Mucosa of rectum (tissue), 2 donors: ENCODE measurements around the gene DNAH8.

Source experiments
- H3K27ac ChIP-seq, 2 donors: one replicate each; pipeline ENCODE4 v1.7.0; 2013; ENCODE audit warnings: inconsistent platforms in 2 of 2, low read depth in 2 of 2, low read length in 2 of 2
- H3K27me3 ChIP-seq, 2 donors: one replicate each; pipeline ENCODE4 v1.7.0; 2013; ENCODE audit warnings: low read length in 2 of 2; ENCODE audit not compliant: control insufficient read depth in 2 of 2, insufficient read depth in 2 of 2
- H3K36me3 ChIP-seq, 2 donors: one replicate each; pipeline ENCODE4 v1.7.0; 2013; ENCODE audit warnings: low read length in 2 of 2; ENCODE audit not compliant: control insufficient read depth in 2 of 2, insufficient read depth in 2 of 2
- H3K4me1 ChIP-seq, 2 donors: one replicate each; pipeline ENCODE4 v1.7.0; 2013; ENCODE audit warnings: low read length in 2 of 2, mild to moderate bottlenecking in 1 of 2; ENCODE audit not compliant: control insufficient read depth in 2 of 2, insufficient read depth in 2 of 2
- H3K4me3 ChIP-seq, 2 donors: one replicate each; pipeline ENCODE4 v1.7.0; 2013; ENCODE audit warnings: low read length in 2 of 2
- H3K9ac ChIP-seq, 2 donors: one replicate each; pipeline ENCODE4 v1.7.0; 2013; ENCODE audit warnings: low read length in 2 of 2, low read depth in 1 of 2, mild to moderate bottlenecking in 1 of 2
- H3K9me3 ChIP-seq, 2 donors: one replicate each; pipeline ENCODE4 v1.7.0; 2013; ENCODE audit warnings: low read length in 2 of 2; ENCODE audit not compliant: control insufficient read depth in 2 of 2
- donor health status: healthy.
- donor health status: Normal muscosa, but diverticular disease.

DNAH8 gene, protein sequence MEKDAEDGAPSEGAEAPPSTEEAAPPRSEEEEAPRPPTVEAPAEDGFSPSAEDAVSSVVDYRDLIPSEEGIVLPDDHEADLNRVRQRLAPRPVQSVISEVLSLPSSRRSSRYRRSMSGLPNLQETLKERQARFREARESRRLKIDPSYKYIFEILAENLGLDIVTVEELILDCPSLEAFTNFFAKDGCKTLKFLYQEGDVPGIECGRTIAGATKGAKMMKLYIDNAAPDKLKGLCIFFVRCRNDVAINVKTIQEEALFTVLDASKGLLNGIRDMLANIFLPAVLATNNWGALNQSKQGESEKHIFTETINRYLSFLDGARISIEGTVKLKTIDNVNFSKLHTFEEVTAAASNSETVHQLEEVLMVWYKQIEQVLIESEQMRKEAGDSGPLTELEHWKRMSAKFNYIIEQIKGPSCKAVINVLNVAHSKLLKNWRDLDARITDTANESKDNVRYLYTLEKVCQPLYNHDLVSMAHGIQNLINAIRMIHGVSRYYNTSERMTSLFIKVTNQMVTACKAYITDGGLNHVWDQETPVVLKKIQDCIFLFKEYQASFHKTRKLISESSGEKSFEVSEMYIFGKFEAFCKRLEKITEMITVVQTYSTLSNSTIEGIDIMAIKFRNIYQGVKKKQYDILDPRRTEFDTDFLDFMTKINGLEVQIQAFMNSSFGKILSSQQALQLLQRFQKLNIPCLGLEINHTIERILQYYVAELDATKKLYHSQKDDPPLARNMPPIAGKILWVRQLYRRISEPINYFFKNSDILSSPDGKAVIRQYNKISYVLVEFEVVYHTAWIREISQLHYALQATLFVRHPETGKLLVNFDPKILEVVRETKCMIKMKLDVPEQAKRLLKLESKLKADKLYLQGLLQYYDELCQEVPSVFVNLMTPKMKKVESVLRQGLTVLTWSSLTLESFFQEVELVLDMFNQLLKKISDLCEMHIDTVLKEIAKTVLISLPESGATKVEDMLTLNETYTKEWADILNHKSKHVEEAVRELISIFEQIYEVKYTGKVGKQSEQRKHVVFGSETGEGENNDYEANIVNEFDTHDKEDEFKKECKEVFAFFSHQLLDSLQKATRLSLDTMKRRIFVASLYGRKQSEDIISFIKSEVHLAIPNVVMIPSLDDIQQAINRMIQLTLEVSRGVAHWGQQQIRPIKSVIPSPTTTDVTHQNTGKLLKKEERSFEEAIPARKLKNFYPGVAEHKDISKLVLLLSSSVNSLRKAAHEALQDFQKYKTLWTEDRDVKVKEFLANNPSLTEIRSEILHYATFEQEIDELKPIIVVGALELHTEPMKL (N-terminal part only)

DNA sequence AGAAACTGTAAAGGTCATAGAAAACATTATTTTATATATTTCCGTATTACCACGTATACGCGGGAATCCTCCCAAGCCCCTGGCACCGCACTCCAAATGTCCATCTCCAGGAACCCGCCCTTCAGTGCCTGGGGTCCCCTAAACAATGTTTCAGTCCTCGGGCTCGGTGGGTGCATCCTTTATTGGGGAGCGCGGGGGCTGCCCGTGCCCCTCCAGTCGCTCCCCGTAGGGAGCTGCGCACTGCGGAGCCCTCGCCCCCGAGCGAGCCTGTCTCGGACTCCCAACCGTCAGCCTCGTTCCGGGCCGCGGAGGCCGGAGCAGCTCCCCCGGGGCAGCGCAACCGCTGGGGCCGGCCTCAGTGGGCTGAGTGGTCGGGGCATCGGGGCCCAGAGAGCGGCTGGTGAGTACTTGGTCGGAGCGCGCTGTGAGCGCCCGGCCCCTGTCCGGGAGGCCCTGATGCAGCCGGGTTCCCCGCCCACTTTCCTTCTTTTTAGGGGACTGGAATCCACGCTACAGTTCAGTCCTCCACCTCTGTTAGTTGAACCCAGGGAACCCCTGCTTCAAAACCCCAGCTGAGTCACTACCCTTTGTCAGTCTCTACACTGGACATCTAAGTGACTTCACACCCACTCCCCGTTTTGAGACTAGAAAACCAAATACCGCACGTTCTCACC lies at the start of gene DNAH8:
Gene DNAH8, plus strand, starts transcription at position 296 of the 674 bp plus-strand sequence. CDS start 7,499 bp downstream, outside the sequence.
- Histone ChIP-seq H3K9me3 (peaks cover 0 to 2% of the 10 kb centered on the region in 2 donors), H3K9ac (no peak within 1 kb of the TSS), H3K27me3 (peaks cover 4 to 14% of the 10 kb centered on the region in 2 donors), H3K36me3 (no peaks in the 10 kb centered on the region), H3K27ac (no peak within 1 kb of the TSS), H3K4me3 (peak within 1 kb of the TSS in 1 of 2 donors; percentile 3), H3K4me1 (no peaks in the 10 kb centered on the region)

DNA sequence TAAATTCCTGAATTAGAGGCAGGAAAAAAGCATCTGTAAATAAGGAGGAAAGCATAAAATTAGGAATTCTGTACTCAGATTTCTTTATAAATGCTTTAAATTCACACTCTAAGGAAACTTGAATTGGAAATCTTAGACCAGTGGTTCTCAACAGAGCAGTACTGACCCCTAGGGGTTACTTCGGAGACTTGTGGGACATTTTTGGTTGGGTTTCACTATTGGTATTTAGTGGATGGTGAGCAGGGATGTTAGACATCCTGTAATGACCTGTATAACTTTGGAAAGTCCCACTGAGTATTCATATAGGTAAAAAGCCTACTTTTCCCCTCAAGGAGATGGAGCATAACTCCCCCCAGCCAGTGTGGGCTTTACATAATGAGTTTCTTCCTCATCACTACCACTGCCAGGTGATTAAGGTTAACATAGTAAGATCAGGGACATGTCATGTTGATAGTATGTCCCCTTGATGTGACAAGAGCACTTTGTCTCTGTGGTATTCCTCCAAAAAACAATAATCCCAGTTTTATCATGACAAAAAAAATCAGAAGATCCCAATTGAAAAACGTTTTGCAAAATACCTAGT lies 43.1 kb upstream of the DNAH8 start:
- Histone ChIP-seq H3K4me3 (no peak overlapping the region), H3K27ac (no peak overlapping the region)

DNA sequence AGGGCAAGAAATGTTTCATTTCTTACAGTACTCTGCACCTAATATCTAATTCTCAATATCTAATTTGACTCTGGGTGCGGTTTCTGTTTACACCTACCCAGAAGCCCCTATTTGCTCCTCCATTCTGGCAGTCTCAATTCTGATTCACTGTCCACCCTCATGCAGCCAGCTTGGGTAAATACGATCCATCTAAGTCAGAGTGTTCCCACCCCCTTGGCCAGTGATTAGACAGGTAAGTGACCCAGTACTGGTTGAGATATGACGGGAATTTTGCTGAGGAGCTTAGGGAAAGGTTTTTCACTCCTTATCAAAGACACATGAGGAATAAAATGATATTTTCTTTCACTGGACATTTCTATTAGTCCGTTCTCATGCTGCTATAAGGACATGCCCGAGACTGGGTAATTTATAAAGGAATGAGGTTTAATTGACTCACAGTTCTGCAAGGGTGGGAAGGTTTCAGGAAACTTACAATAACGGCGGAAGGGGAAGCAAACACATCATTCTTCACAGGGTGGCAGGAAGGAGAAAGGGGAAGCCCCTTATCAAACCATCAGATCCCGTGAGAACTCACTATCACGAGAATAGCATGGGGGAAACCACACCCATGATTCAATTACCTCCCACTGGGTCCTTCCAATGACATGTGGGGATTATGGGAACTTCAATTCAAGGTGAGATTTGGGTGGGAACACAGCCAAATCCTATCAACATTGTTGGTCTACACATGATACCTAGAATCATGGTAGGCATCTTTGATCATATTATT lies 41.5 kb upstream of the DNAH8 start:
- H3K27ac ChIP-seq = no peak overlapping the region
- H3K4me3 ChIP-seq = no peak overlapping the region
- no peaks in the 10 kb centered on the region for H3K4me1 ChIP-seq
- no peaks in the 10 kb centered on the region for H3K9me3 ChIP-seq
- peaks cover 8 to 11% of the 10 kb centered on the region in 2 donors for H3K36me3 ChIP-seq
- H3K27me3 ChIP-seq = no peaks in the 10 kb centered on the region
- no peak overlapping the region for H3K9ac ChIP-seq

More for the DNA sequence above, 43.1 kb upstream of the DNAH8 start:
- Histone ChIP-seq H3K9me3 (no peaks in the 10 kb centered on the region), H3K9ac (no peak overlapping the region), H3K4me1 (no peaks in the 10 kb centered on the region), H3K27me3 (no peaks in the 10 kb centered on the region), H3K36me3 (peaks cover 5 to 9% of the 10 kb centered on the region in 2 donors)

DNA sequence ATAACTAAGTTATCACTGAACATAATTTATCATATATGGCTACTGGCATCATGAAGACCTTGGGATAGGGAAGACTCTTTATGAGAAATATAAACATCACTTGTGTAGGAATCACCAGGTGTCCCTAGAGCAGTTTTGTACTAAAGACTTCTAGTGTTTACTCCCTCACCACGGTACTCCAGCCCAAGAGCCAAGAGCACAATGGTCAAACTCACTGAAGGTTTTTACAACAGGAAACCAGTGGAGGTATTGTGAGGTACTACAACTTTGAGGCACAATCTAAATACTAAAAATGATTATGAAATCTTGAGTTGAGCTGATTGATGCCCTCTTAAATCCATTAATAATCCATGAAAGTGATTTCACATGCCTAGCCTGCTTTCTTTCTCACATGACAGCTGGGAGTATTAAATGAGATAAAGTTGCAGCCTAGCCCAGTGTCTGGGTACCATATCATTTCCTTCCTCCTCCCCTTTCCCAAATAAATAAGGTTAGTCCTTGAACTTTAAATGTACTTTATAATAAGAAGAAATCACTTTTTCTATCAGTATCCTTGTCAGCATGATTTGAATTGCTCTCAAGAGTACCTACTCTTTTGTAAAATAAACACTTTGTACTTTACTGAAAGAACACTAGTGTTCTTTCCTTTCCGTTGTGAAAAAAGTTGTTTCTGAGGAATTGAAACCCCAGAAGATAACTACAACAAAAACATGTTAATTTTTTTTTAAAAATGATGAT lies 38.7 kb upstream of the DNAH8 start:
- H3K9me3 ChIP-seq = no peaks in the 10 kb centered on the region
- peak overlapping the region; percentile 10 to 17 for H3K27ac ChIP-seq
- no peak overlapping the region for H3K9ac ChIP-seq
- H3K4me3 ChIP-seq = no peak overlapping the region
- peaks cover 9 to 11% of the 10 kb centered on the region in 2 donors for H3K36me3 ChIP-seq
- H3K4me1 ChIP-seq = no peaks in the 10 kb centered on the region
- H3K27me3 ChIP-seq = no peaks in the 10 kb centered on the region

DNA sequence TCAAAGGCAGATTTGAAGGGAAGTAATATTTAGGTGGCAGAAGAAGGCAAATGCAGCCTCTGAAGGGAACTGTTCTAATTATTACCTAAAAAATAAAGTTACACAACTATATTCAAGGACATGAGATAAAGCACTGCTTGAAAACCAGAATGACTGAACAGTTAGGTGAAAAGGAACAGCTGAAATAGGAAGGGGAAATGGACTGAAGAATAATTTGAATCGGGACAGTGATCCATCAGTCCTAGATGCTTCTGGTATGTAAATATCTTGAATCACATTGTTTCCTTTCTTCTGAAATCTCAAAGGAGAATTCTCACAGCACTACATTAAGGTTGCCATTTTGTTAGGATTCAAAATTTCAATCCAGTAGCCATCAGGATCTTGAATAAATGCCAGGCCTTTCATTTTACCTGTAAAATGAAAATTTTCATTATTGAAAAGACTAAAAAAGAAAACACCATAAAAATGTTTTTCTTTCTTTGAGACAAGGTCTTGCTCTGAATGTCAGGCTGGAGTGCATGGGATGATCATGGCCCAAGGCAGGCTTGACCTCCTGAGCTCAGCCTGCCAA lies 38.1 kb upstream of the DNAH8 start:
- H3K27me3 ChIP-seq = no peaks in the 10 kb centered on the region
- H3K4me1 ChIP-seq = no peaks in the 10 kb centered on the region
- no peak overlapping the region for H3K4me3 ChIP-seq
- H3K36me3 ChIP-seq = peaks cover 11 to 12% of the 10 kb centered on the region in 2 donors
- no peak overlapping the region for H3K9ac ChIP-seq
- peak overlapping the region in 1 of 2 donors; percentile 18 for H3K27ac ChIP-seq
- H3K9me3 ChIP-seq = no peaks in the 10 kb centered on the region

DNA sequence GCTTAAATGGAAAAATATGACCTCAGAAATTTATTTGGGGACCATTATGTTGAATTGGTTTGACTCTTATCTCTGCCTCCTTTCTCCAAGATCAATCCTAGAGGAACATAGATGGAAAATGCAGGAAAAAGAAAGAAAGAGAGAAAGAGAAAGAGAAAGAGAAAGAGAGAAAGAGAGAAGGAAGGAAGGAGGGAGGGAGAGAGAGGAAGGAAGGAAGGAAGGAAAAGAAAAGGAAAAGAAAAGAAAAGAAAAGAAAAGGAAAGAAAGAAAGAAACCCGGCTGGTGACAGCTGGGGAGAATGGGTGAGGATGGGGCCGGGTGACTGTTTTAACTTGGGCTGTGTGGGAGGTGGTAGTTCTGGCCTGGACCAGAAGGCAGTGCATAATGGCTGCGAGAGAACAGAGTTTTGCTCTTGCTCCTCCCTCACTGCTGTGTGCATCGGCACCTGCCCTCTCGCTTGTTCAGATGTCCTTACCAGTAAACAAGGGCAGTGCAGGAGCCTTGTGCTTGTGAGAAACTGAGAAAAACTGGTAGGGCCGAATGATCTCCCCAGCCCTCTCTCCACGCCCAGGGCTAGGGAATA lies 36.8 kb upstream of the DNAH8 start:
- Histone ChIP-seq H3K36me3 (peaks cover 14 to 18% of the 10 kb centered on the region in 2 donors), H3K27ac (no peak overlapping the region), H3K4me3 (no peak overlapping the region), H3K9me3 (no peaks in the 10 kb centered on the region), H3K9ac (no peak overlapping the region), H3K4me1 (no peaks in the 10 kb centered on the region), H3K27me3 (no peaks in the 10 kb centered on the region)

DNA sequence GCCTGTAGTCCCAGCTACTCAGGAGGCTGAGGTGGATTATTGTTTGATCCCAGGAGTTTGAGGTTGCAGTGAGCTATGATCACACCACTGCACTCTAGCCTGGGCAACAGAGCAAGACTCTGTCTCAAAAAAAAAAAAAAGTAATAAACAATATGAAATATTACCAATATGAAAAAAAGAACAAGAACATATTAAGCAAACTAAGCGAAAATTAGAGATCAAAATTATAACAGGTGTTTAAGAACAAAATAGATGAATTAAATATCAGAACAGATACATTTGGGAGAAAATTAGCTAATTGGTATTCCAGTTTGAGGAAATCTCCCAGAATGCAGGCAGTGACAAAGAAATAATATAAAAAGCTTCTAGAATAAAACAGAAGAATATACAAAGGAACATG lies 35.4 kb upstream of the DNAH8 start:
- Histone ChIP-seq H3K36me3 (peaks cover 14 to 17% of the 10 kb centered on the region in 2 donors), H3K9ac (no peak overlapping the region), H3K4me1 (no peaks in the 10 kb centered on the region), H3K4me3 (no peak overlapping the region), H3K27me3 (no peaks in the 10 kb centered on the region), H3K9me3 (no peaks in the 10 kb centered on the region), H3K27ac (no peak overlapping the region)

DNA sequence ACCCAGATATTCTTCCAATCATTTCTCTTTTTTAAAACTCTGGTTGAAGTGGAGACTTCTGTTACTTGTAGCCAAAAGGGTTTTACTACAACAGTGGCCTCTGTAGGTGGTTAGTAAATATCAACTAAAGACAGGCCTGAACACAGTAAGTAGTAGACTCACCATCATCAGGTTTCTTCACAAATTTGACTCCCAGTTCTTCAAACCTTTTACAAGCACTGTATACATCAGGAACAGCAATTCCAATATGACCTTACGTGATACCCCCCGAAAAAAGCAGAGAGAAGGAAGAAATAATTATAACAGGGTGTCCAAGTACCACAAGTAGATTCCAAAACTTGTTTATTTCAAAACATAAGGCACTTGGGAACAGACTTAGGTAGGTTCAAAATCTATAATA lies 33.3 kb upstream of the DNAH8 start:
- H3K4me1 ChIP-seq = no peaks in the 10 kb centered on the region
- no peak overlapping the region for H3K4me3 ChIP-seq
- H3K27me3 ChIP-seq = no peaks in the 10 kb centered on the region
- H3K9me3 ChIP-seq = no peaks in the 10 kb centered on the region
- no peak overlapping the region for H3K27ac ChIP-seq
- H3K9ac ChIP-seq = no peak overlapping the region
- peaks cover 7 to 14% of the 10 kb centered on the region in 2 donors for H3K36me3 ChIP-seq
